Activated naive CD4-positive, alpha-beta T cell treated with anti-CD3 and anti-CD28 coated beads, Interleukin-2, amount 50 U/mL, for 24 hours (primary cell): ENCODE data around the gene PRSS57.

Experiments used
- H3K27ac Mint-ChIP-seq: one replicate; pipeline ENCODE4 v1.8.0; 2021; ENCODE audit warnings: mild to moderate bottlenecking, mixed read lengths
- H3K27me3 Mint-ChIP-seq: one replicate; pipeline ENCODE4 v1.8.0; 2021; ENCODE audit warnings: mixed read lengths
- H3K36me3 Mint-ChIP-seq: one replicate; pipeline ENCODE4 v1.8.0; 2021; ENCODE audit warnings: mixed read lengths
- H3K4me1 Mint-ChIP-seq: one replicate; pipeline ENCODE4 v1.8.0; 2021; ENCODE audit warnings: mixed read lengths
- H3K4me3 Mint-ChIP-seq: one replicate; pipeline ENCODE4 v1.8.0; 2021; ENCODE audit warnings: mild to moderate bottlenecking, mixed read lengths
- H3K9me3 Mint-ChIP-seq: one replicate; pipeline ENCODE4 v1.8.0; 2021; ENCODE audit warnings: mixed read lengths

The PRSS57 gene

GRCh38 chr19:728011-728410, 32.8 kb upstream of the PRSS57 start:
- peaks cover under 1% of the 10 kb centered on the region for H3K4me1 Mint-ChIP-seq
- no peak overlapping the region for H3K27ac Mint-ChIP-seq
- H3K4me3 Mint-ChIP-seq = no peak overlapping the region
- no peaks in the 10 kb centered on the region for H3K36me3 Mint-ChIP-seq
- H3K27me3 Mint-ChIP-seq = no peaks in the 10 kb centered on the region
- H3K9me3 Mint-ChIP-seq = no peaks in the 10 kb centered on the region

- peak overlapping the region; percentile 23 for H3K27ac Mint-ChIP-seq
- no peaks in the 10 kb centered on the region for H3K9me3 Mint-ChIP-seq
- no peaks in the 10 kb centered on the region for H3K36me3 Mint-ChIP-seq
- no peaks in the 10 kb centered on the region for H3K4me1 Mint-ChIP-seq
- no peaks in the 10 kb centered on the region for H3K27me3 Mint-ChIP-seq
- no peak overlapping the region for H3K4me3 Mint-ChIP-seq
These were observed 32.0 kb upstream of the PRSS57 start for GRCh38 chr19:726993-727956.

- Mint-ChIP-seq H3K36me3 (no peaks in the 10 kb centered on the region), H3K4me3 (no peak overlapping the region), H3K9me3 (no peaks in the 10 kb centered on the region), H3K4me1 (no peaks in the 10 kb centered on the region), H3K27me3 (peaks cover 2% of the 10 kb centered on the region), H3K27ac (peak overlapping the region; percentile 4)
These were observed 30.3 kb upstream of the PRSS57 start for GRCh38 chr19:725461-726089.

DNA sequence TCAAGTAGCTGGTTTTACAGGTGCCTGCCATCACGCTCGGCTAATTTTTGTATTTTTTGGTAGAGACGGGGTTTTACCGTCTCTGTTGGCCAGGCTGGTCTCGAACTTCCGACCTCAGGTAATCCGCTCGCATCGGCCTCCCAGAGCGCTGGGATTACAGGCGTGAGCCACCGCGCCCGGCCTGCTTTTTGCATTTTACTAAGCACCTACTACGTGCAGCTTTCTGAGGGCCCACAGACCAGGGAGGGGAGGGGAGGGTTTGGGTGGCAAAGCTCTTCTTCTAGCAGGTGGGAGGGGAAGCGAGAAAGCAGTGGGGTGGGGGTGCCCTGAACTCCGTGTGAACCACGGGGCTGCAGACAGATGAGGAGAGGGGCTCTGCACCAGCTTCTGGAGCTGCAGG, 28.5 kb upstream of the PRSS57 start:
- Mint-ChIP-seq H3K36me3 (no peaks in the 10 kb centered on the region), H3K27ac (peak overlapping the region; percentile 41), H3K9me3 (no peaks in the 10 kb centered on the region), H3K4me1 (no peaks in the 10 kb centered on the region), H3K4me3 (no peak overlapping the region), H3K27me3 (peaks cover 2% of the 10 kb centered on the region)

DNA sequence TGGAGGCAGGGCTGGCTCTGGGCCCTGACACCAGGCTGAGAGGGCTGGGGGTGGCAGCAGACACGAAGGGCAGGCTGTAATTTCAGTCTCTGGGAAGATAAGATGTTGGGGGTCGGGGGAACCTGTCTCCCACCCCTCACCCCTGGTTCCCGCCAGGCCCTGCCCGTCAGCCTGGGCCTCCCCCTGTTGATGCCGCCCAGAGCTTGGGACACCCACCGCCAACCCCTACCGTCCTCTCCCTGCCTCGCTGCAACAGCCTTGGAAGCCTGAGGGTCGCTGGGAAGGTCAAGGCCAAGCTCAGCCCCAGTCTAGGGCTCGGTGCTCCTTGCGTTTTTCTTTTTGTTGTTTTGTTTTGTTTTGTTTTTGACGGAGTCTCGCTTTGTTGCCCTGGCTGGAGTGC, 28.0 kb upstream of the PRSS57 start:
- no peak overlapping the region for H3K4me3 Mint-ChIP-seq

GRCh38 chr19:722553-723101, 27.4 kb upstream of the PRSS57 start:
- Mint-ChIP-seq H3K4me1 (no peaks in the 10 kb centered on the region), H3K4me3 (no peak overlapping the region), H3K27me3 (peaks cover 7% of the 10 kb centered on the region), H3K36me3 (no peaks in the 10 kb centered on the region), H3K9me3 (no peaks in the 10 kb centered on the region), H3K27ac (no peak overlapping the region)

More for the DNA sequence above, 28.0 kb upstream of the PRSS57 start:
- Mint-ChIP-seq H3K9me3 (no peaks in the 10 kb centered on the region), H3K27me3 (peaks cover 5% of the 10 kb centered on the region), H3K27ac (no peak overlapping the region), H3K4me1 (no peaks in the 10 kb centered on the region), H3K36me3 (no peaks in the 10 kb centered on the region)

- Mint-ChIP-seq H3K4me3 (no peak overlapping the region), H3K27ac (no peak overlapping the region), H3K4me1 (no peaks in the 10 kb centered on the region), H3K9me3 (peaks cover 3% of the 10 kb centered on the region), H3K27me3 (peaks cover 9% of the 10 kb centered on the region), H3K36me3 (no peaks in the 10 kb centered on the region)
These were observed 25.3 kb upstream of the PRSS57 start for GRCh38 chr19:720345-721160.

GRCh38 chr19:719636-720344, 24.5 kb upstream of the PRSS57 start:
- Mint-ChIP-seq H3K4me1 (no peaks in the 10 kb centered on the region), H3K27ac (no peak overlapping the region), H3K36me3 (peaks cover 3% of the 10 kb centered on the region), H3K4me3 (no peak overlapping the region), H3K27me3 (peaks cover 11% of the 10 kb centered on the region), H3K9me3 (peaks cover 7% of the 10 kb centered on the region)

DNA sequence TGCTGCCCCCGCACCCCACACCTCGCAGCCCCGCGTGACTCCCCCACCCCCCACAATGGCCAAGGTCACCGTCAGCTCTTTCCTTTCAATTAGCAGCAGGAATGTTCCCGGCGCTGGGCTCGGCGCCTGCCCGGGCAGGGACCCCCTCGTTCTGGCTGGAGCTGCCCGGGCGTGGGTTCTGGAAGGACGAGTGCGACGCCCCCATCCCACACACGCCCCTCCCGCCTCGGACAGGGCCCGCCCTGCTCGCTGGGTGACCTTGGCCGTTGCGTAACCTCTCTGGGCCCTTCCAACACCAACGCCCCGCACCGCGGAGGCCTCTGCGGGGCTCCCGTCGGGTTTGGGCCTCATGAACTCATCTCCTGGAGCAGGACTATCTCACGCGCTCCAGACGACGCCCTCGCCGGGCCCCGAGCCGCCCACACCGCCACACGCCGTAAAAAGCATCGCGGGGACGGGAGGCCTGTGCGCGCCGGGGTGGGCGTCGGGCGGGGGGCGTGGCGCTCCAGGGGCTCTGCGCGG, 23.8 kb upstream of the PRSS57 start:
- Mint-ChIP-seq H3K4me1 (no peaks in the 10 kb centered on the region), H3K36me3 (peaks cover 3% of the 10 kb centered on the region), H3K27ac (no peak overlapping the region), H3K9me3 (peaks cover 7% of the 10 kb centered on the region), H3K4me3 (no peak overlapping the region), H3K27me3 (peaks cover 11% of the 10 kb centered on the region)

GRCh38 chr19:718251-718951, 23.1 kb upstream of the PRSS57 start:
- Mint-ChIP-seq H3K36me3 (peaks cover 3% of the 10 kb centered on the region), H3K9me3 (peaks cover 7% of the 10 kb centered on the region), H3K27me3 (peaks cover 11% of the 10 kb centered on the region), H3K4me1 (no peaks in the 10 kb centered on the region), H3K27ac (no peak overlapping the region), H3K4me3 (no peak overlapping the region)

DNA sequence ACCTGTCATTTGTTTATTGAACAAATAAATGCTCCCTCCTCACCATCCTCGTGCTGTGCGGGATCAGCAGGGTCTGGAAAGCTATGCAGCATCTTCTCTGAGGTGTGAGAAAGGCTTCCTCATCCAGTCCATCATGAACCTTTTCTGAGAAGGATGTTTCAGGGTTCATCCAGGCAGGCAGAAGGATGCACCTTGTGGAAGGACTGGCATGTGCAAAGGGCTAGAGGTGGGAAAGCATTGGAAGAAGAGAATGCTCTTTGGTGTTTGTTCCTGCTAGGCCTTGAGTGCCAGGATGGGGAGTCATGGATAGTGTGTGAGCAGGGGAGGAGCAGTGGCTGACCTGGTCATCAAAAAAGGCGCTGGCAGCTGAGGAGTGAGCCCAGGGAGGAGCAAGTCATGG, 20.1 kb upstream of the PRSS57 start:
- Mint-ChIP-seq H3K4me3 (no peak overlapping the region), H3K36me3 (peaks cover 3% of the 10 kb centered on the region), H3K9me3 (peaks cover 7% of the 10 kb centered on the region), H3K27ac (peak overlapping the region; percentile 55), H3K4me1 (no peaks in the 10 kb centered on the region), H3K27me3 (peaks cover 12% of the 10 kb centered on the region)

DNA sequence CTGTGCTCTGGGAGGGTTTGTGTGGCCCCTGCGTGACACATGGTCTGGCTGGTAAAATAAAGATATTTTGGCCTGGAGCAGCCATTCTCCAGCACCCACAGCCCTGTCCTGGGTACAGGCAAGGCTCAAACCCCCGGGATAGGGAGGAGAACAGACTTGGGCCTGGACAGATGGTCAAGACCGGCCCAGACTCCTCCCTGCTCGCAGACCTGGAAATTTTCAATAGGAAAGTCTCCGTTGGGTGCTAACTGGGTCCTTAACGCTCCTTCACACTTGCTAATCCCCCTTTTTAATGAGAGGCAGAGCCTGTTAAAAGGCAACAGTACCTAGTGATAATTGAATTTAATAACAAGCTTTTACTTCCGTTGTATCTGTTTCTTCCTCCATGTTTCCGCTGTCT, 16.0 kb upstream of the PRSS57 start:
- no peak overlapping the region for H3K27ac Mint-ChIP-seq
- H3K27me3 Mint-ChIP-seq = peaks cover 11% of the 10 kb centered on the region
- H3K36me3 Mint-ChIP-seq = peaks cover 3% of the 10 kb centered on the region
- H3K4me3 Mint-ChIP-seq = no peak overlapping the region
- H3K9me3 Mint-ChIP-seq = peaks cover 7% of the 10 kb centered on the region
- H3K4me1 Mint-ChIP-seq = no peaks in the 10 kb centered on the region

DNA sequence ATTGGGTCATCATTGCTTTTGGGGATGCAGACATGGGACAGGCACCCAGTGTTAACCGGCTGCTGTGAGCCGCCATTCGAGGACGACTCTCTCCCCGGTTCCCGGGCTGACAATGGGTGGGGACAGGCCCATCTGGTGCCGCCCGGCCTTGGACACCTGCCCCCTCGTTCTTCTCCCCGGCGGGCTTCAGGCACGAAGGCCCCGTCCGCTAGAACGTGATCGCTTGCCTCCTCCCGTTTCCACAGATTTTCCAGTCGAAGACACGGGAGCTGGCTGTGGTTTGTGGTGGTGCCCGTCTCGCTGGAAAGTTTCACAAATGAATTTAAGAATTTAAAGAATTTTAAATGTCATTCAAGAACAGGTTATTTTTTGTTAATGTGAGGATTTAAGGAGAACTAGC, 15.5 kb upstream of the PRSS57 start:
- Mint-ChIP-seq H3K36me3 (peaks cover 3% of the 10 kb centered on the region), H3K27ac (no peak overlapping the region), H3K27me3 (peaks cover 11% of the 10 kb centered on the region), H3K4me1 (no peaks in the 10 kb centered on the region), H3K4me3 (peak overlapping the region; percentile 15), H3K9me3 (peaks cover 6% of the 10 kb centered on the region)

DNA sequence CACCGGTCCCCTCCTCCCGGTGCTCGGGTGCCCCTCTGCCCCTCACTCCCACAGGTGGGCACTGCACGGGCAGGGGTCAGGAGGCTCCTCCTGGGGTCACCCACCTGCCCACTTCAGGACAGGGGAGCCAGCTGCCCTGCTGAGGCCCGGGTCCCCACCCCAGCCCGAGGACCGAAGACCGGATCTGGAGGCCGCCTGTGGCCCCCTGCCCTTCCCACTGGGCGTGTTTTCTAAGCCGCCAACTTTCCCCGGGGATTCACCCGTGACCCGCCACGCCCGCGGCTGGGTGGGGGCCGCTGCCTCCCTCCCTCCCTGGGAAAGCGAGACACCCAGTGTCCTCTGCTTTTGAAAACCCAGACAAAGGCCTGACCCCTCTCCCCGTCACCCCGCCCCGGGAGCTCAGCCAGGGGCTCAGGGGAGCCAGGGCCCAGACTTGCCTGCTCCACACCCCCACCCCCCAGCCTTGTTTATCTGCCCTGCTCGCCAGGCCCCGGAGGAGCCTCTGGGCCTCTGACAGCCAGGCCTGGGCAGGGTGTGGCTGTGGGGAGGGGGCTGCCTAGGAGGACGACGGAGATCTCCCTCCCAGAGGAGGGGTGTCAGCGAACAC, 14.8 kb upstream of the PRSS57 start:
- H3K27me3 Mint-ChIP-seq = peaks cover 9% of the 10 kb centered on the region
- H3K27ac Mint-ChIP-seq = no peak overlapping the region

More for the DNA sequence above, 14.8 kb upstream of the PRSS57 start:
- Mint-ChIP-seq H3K9me3 (no peaks in the 10 kb centered on the region), H3K36me3 (no peaks in the 10 kb centered on the region), H3K4me3 (no peak overlapping the region), H3K4me1 (no peaks in the 10 kb centered on the region)
